Type B pancreatic cell (in vitro differentiated cells): ENCODE measurements around the gene SLC7A10. TPM values are rescaled to one million over a fixed set of nuclear protein-coding genes. Genes with fewer than 3 reads are reported as not detected.

Experiments
- DNase-seq: peaks from one replicate; pipeline ENCODE4 v3.0.0; 2021; ENCODE audit warnings: mixed read lengths; ENCODE audit not compliant: unreplicated experiment; ENCODE audit errors: extremely low spot score
- H3K27ac Mint-ChIP-seq: 2 replicates; pipeline ENCODE4 v1.8.0; 2021; ENCODE audit warnings: mild to moderate bottlenecking, mixed read lengths
- H3K27me3 Mint-ChIP-seq: 2 replicates; pipeline ENCODE4 v1.8.0; 2021; ENCODE audit warnings: mixed read lengths
- H3K36me3 Mint-ChIP-seq: 2 replicates; pipeline ENCODE4 v1.8.0; 2021; ENCODE audit warnings: mixed read lengths
- H3K4me1 Mint-ChIP-seq: one replicate; pipeline ENCODE4 v1.8.0; 2021; ENCODE audit warnings: mixed read lengths; ENCODE audit not compliant: unreplicated experiment
- H3K4me3 Mint-ChIP-seq: 2 replicates; pipeline ENCODE4 v1.8.0; 2021; ENCODE audit warnings: mild to moderate bottlenecking, mixed read lengths
- H3K9me3 Mint-ChIP-seq: 2 replicates; pipeline ENCODE4 v1.8.0; 2021; ENCODE audit warnings: mixed read lengths
- total RNA-seq: library from RNA; stranded (reverse); gene quantifications from 2 replicates; pipeline ENCODE4 v1.2.1, GENCODE V29; 2021; ENCODE audit warnings: low replicate concordance
- TF ChIP-seq, protein P1 (sequence below): fragments of 200-600 bp; sonication (generic); conservative IDR thresholded peaks from 2 replicates; pipeline ENCODE4 v1.5.0; 2021; ENCODE audit warnings: antibody characterized with exemption, mild to moderate bottlenecking

SLC7A10 gene
- total RNA-seq, 1 donor from 2014 or later = 0.68 TPM

DNA sequence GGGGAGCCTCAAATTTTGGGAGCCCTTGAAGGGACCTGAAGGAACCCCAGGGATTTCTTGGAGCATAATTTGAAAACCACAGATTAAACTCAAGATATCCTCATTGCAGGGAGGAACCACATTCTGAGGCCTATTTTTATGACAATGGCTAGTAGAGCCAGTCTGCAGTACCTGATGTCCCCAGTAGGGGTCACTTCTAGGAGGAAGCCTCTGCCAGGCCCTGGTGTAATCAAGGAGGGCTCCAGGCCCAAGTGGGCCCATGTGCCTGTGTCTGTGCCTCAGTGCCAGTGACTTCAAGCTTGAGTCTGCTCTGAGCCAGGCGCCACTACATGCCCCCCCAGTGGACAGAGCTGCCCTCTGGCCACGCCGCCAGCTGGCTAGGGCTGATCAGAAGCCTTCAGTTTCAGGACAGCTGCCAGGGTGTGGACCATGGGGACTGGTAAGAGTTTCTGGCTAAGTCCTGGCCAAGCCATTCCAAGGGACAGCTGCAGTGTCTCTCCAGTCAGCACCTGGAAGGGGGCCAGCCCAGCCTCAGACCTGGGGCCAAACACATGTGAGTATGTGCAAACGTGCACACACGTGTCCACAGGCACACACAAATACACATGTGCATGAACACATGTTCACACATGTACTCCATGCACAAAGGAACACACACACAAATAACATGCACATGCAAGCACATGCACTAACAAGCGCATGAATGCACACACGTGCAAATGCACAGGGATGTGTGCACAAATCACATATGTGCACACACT, 20.5 kb upstream of the SLC7A10 start:
- Mint-ChIP-seq H3K27me3 (peaks cover 7% of the 10 kb centered on the region), H3K4me3 (no peak overlapping the region), H3K9me3 (no peaks in the 10 kb centered on the region), H3K4me1 (no peaks in the 10 kb centered on the region), H3K36me3 (no peaks in the 10 kb centered on the region), H3K27ac (no peak overlapping the region)
- no peak for DNase-seq
- TF ChIP-seq, protein P1, sequence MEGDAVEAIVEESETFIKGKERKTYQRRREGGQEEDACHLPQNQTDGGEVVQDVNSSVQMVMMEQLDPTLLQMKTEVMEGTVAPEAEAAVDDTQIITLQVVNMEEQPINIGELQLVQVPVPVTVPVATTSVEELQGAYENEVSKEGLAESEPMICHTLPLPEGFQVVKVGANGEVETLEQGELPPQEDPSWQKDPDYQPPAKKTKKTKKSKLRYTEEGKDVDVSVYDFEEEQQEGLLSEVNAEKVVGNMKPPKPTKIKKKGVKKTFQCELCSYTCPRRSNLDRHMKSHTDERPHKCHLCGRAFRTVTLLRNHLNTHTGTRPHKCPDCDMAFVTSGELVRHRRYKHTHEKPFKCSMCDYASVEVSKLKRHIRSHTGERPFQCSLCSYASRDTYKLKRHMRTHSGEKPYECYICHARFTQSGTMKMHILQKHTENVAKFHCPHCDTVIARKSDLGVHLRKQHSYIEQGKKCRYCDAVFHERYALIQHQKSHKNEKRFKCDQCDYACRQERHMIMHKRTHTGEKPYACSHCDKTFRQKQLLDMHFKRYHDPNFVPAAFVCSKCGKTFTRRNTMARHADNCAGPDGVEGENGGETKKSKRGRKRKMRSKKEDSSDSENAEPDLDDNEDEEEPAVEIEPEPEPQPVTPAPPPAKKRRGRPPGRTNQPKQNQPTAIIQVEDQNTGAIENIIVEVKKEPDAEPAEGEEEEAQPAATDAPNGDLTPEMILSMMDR = peak; percentile 74

DNA sequence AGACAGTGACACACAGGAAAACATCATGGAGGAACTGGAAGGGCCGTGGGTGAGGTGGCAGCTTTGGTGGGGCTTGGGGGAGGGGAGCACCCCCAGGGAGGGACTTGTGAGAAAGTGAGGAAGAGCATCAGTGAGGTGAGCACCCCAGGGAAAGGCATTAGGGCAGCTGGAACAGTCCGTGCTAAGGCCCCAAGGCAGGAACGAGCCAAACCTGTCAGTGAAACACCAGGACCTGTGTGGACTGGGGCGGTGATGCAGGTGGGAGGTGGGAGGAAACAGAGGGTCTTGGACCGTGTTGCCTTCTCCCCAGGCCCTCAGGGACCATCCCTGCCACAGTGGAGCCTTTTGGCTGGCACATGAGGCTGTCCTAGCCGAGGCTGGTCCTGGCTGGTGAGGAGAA, 17.3 kb upstream of the SLC7A10 start:
- TF ChIP-seq, protein P1 = no peak
- peaks cover 8% of the 10 kb centered on the region for H3K27me3 Mint-ChIP-seq
- no peaks in the 10 kb centered on the region for H3K9me3 Mint-ChIP-seq
- H3K4me3 Mint-ChIP-seq = no peak overlapping the region
- H3K4me1 Mint-ChIP-seq = no peaks in the 10 kb centered on the region
- no peak overlapping the region for H3K27ac Mint-ChIP-seq
- H3K36me3 Mint-ChIP-seq = no peaks in the 10 kb centered on the region
- no peak for DNase-seq

DNA sequence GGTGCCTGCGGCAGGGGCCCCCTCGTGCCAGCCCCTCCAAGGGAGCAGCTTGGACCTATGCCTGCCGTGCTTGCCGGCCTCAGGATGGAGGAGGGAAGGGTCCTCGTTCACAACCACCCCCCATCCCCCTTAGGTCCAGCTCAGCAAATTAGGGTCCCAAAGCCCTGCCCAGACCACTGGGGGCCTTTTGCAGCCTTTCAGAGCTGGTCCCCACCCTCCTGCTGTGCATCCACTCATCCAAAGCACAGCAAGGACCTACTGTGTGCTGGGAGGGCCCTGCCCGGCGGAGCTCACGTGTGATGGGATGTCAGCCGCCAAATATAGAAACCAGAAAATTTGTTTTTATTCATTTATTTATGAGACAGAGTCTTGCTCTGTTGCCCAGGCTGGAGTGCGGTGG, 16.5 kb upstream of the SLC7A10 start:
- no peak for DNase-seq
- TF ChIP-seq, protein P1 = no peak

DNA sequence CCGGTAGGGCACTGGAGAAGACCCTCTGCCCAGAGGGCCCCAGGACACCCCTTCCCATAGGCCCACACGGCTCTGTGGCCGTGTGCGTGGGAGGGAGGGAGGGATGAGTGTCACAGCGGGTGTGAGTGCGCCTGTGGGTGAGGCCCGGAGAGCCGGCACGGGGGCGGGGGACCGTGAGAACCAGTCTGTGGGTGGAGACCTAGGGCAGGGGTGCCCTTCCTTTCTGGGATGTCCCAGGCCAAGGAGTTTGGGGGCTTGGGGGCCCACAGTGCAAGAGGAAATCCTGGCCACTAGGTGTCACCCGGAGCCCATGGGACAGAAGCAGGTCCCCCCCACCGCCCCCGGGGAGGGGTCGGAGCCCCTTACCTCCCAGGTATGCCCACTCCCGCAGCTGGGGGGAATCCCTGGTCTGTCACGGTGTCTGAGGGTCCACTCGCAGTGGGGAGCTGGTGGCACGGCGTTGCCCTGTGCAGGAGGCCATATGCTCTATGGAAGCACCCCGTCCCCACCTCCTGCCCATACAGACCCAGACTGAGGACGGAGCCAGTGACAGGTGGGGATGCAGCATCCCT, 16.0 kb upstream of the SLC7A10 start:
- Mint-ChIP-seq H3K27me3 (peaks cover 11% of the 10 kb centered on the region), H3K4me3 (no peak overlapping the region), H3K36me3 (no peaks in the 10 kb centered on the region), H3K27ac (no peak overlapping the region), H3K9me3 (no peaks in the 10 kb centered on the region), H3K4me1 (no peaks in the 10 kb centered on the region)
- DNase-seq = no peak
- TF ChIP-seq, protein P1 = peak; percentile 73

More for the DNA sequence above, 16.5 kb upstream of the SLC7A10 start:
- no peak overlapping the region for H3K4me3 Mint-ChIP-seq
- no peaks in the 10 kb centered on the region for H3K4me1 Mint-ChIP-seq
- H3K27ac Mint-ChIP-seq = no peak overlapping the region
- H3K27me3 Mint-ChIP-seq = peaks cover 11% of the 10 kb centered on the region
- H3K36me3 Mint-ChIP-seq = no peaks in the 10 kb centered on the region
- H3K9me3 Mint-ChIP-seq = no peaks in the 10 kb centered on the region

DNA sequence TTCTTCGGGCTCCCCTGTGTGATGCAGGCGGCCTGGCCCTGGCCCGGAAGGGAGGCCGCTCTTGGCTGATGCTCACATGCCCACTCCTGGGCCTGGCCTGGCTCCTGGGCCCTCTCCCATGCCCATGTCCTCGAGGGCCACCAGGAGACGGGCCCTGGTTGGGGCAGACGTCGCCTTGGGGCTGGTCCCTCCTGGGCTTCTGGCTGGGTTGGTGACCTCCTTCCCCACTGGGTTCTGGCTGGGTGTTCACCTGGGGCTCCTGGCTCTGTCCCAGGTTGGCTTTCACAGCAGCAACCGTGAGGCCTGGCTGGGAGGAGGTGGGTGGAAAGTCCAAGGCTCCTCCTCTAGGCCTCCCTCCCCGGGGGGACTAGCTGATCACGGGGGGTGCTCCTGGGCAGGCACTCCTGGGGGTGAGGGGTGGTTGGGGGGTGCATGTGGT, 15.5 kb upstream of the SLC7A10 start:
- Mint-ChIP-seq H3K9me3 (no peaks in the 10 kb centered on the region), H3K36me3 (no peaks in the 10 kb centered on the region), H3K27ac (no peak overlapping the region), H3K4me3 (no peak overlapping the region), H3K4me1 (no peaks in the 10 kb centered on the region), H3K27me3 (peaks cover 11% of the 10 kb centered on the region)
- TF ChIP-seq, protein P1 = no peak
- DNase-seq = no peak
